Heart left ventricle (tissue), 13 donors: ENCODE data around the gene TTLL11.

Source experiments
- CTCF ChIP-seq, 12 donors: fragments of 200-600 bp; sonication (generic) in 4 of 12; IDR thresholded peaks; one replicate each; pipeline versions ENCODE4 v1.5.0 to v1.8.0; 2018 to 2022; ENCODE audit warnings: antibody characterized with exemption in 12 of 12, mild to moderate bottlenecking in 5 of 12
- POLR2A ChIP-seq, 2 donors: fragments of 450-650 bp; IDR thresholded peaks; one replicate each; pipeline ENCODE4 v1.6.1; 2017; ENCODE audit warnings: antibody characterized with exemption in 2 of 2, mild to moderate bottlenecking in 2 of 2, moderate library complexity in 2 of 2
- donor health status: ischemic (EF 13 %, LVEDD 7.1; RV severe dilation, severe dysfunction).
- donor health status: DM: no; HTN: yes; CAD: no.
- donor health status: DM: no; HTN: no; CAD: no.
- donor health status: ischemic (EF 25% LVEDD 6.9; RV normal size, moderate dysfunction).
- donor health status: ischemic (EF 25% LVEDD 5.7; RV mildly dilated, moderate dysfunction).
- donor health status: ischemic (EF 35%, LVEDD 5.7; RV mildly dilated, moderate dysfunction).
- donor health status: nonischemic (EF 11% LVEDD 7.7; RV severe dilation, severe dysfunction).
- donor health status: DM: yes; HTN: yes; CAD: no.
- donor health status: PGD.
- donor health status: ischemic (EF 29% LVEDD 5.4; RV normal size, mild dysfunction).
- donor health status: nonischemic (EF 23%, LVEDD 6.1; RV moderate dilation, normal function).

- TF ChIP-seq CTCF (IDR thresholded peaks at IDR 0.05) (no peak), POLR2A (IDR thresholded peaks at IDR 0.05) (no peak)
These were observed 35.1 kb downstream of the TTLL11 start for GRCh38 chr9:122058051-122058450.
